ENCODE measurements around the gene MAPK6.

- no peak for TF ChIP-seq CTCF (IDR thresholded peaks at IDR 0.05)
- TF ChIP-seq POLR2AphosphoS5 (IDR thresholded peaks at IDR 0.05), result no peak
- no peak for TF ChIP-seq POLR2A (IDR thresholded peaks at IDR 0.05; ENCODE audit: low read depth)
These were observed 48.7 kb upstream of the MAPK6 start for GRCh38 chr15:51970132-51970817.

Measured in esophagus muscularis mucosa (tissue), 3 donors.